Body of pancreas (tissue), 4 donors: Measurements from ENCODE around the gene RAPH1.

Experiments
- POLR2A ChIP-seq, 3 donors: fragments of 450-650 bp; IDR thresholded peaks; one replicate each; pipeline ENCODE4 v1.6.1; 2016; ENCODE audit warnings: antibody characterized with exemption in 3 of 3, mild to moderate bottlenecking in 2 of 3
- TF ChIP-seq, protein P1 (sequence below), 7 experiments: fragments of 450-650 bp in 4 of 7; fragments of 200-600 bp in 3 of 7; sonication (generic) in 3 of 7; IDR thresholded peaks; one replicate each; pipeline ENCODE4 v1.5.1; 2016 to 2019; ENCODE audit warnings: antibody characterized with exemption in 7 of 7

DNA sequence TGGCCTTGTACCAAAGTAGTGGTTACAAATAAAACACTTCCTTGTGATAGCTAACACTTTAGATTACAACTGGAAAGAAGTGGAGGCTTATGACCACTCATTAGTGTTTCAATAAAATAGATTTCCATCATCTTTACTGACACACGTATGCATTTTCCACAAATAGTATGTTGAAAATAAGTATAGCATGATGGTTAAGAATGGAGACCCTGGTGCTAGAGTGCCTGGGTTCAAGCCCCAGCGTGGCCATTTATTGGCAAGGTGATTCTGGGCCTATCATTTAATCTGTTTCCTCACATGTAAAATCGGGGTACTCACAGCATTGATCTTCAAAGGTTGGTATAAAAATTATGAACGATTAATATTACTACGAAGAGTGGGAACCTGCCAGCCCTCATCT lies 54.5 kb downstream of the RAPH1 start:
- TF ChIP-seq, protein P1, sequence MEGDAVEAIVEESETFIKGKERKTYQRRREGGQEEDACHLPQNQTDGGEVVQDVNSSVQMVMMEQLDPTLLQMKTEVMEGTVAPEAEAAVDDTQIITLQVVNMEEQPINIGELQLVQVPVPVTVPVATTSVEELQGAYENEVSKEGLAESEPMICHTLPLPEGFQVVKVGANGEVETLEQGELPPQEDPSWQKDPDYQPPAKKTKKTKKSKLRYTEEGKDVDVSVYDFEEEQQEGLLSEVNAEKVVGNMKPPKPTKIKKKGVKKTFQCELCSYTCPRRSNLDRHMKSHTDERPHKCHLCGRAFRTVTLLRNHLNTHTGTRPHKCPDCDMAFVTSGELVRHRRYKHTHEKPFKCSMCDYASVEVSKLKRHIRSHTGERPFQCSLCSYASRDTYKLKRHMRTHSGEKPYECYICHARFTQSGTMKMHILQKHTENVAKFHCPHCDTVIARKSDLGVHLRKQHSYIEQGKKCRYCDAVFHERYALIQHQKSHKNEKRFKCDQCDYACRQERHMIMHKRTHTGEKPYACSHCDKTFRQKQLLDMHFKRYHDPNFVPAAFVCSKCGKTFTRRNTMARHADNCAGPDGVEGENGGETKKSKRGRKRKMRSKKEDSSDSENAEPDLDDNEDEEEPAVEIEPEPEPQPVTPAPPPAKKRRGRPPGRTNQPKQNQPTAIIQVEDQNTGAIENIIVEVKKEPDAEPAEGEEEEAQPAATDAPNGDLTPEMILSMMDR (IDR thresholded peaks at IDR 0.05): no peak
- no peak for TF ChIP-seq POLR2A (IDR thresholded peaks at IDR 0.05)
